Loucy (cell line): ENCODE data around the gene ZBED5.

ENCODE experiments used
- H2AFZ ChIP-seq: fragments of 200-600 bp; sonication (generic); 2 replicates; pipeline ENCODE4 v1.6.0; 2016; ENCODE audit warnings: antibody characterized with exemption, mild to moderate bottlenecking, low read length, moderate library complexity
- H3F3A ChIP-seq: fragments of 200-600 bp; 2 replicates; pipeline ENCODE4 v1.6.0; 2016; ENCODE audit warnings: antibody characterized with exemption, low read depth, mild to moderate bottlenecking
- H3K27me3 ChIP-seq: fragments of 200-600 bp; sonication (generic); 2 replicates; pipeline ENCODE4 v1.6.1; 2014; ENCODE audit warnings: low read length, mild to moderate bottlenecking; ENCODE audit not compliant: insufficient read depth, poor library complexity, severe bottlenecking
- H3K36me3 ChIP-seq: fragments of 200-600 bp; sonication (generic); 2 replicates; pipeline ENCODE4 v1.6.1; 2016; ENCODE audit warnings: low read length; ENCODE audit not compliant: insufficient read depth
- H3K4me1 ChIP-seq: fragments of 200-600 bp; sonication (generic); 2 replicates; pipeline ENCODE4 v1.5.1; 2014; ENCODE audit warnings: low read length, mild to moderate bottlenecking; ENCODE audit not compliant: insufficient read depth, poor library complexity, severe bottlenecking
- H3K4me2 ChIP-seq: fragments of 200-600 bp; sonication (generic); 2 replicates; pipeline ENCODE4 v1.6.0; 2014; ENCODE audit warnings: antibody characterized with exemption, low read length, low read depth, mild to moderate bottlenecking; ENCODE audit not compliant: poor library complexity, severe bottlenecking
- H3K4me3 ChIP-seq: fragments of 200-600 bp; sonication (generic); 2 replicates; pipeline ENCODE4 v1.5.1; 2014; ENCODE audit warnings: low read length, mild to moderate bottlenecking, mixed read lengths; ENCODE audit not compliant: poor library complexity, severe bottlenecking
- H3K79me2 ChIP-seq: fragments of 200-600 bp; sonication (generic); 2 replicates; pipeline ENCODE4 v1.6.1; 2014; ENCODE audit warnings: low read length; ENCODE audit not compliant: insufficient read depth
- H3K9ac ChIP-seq: fragments of 200-600 bp; sonication (generic); 2 replicates; pipeline ENCODE4 v1.6.0; 2014; ENCODE audit warnings: mild to moderate bottlenecking, low read depth, low read length, moderate library complexity; ENCODE audit not compliant: poor library complexity, severe bottlenecking
- H3K9me2 ChIP-seq: fragments of 200-600 bp; sonication (generic); replicated peaks from 2 replicates; pipeline ENCODE4 v1.6.1; 2016; ENCODE audit warnings: low read depth, low read length, mixed read lengths
- H3K9me3 ChIP-seq: fragments of 200-600 bp; sonication (generic); 2 replicates; pipeline ENCODE4 v1.6.1; 2014; ENCODE audit warnings: mild to moderate bottlenecking, antibody characterized with exemption, low read length, low read depth; ENCODE audit not compliant: insufficient read depth
- H4K20me1 ChIP-seq: fragments of 200-600 bp; sonication (generic); 2 replicates; pipeline ENCODE4 v1.6.0; 2014; ENCODE audit warnings: antibody characterized with exemption, low read length, mild to moderate bottlenecking; ENCODE audit not compliant: insufficient read depth, poor library complexity, severe bottlenecking
- EZH2phosphoT487 ChIP-seq: fragments of 200-600 bp; IDR thresholded peaks from 2 replicates; pipeline ENCODE4 v1.6.1; 2018; ENCODE audit warnings: antibody characterized with exemption, mild to moderate bottlenecking, moderate library complexity, borderline replicate concordance
- TF ChIP-seq, protein P1 (sequence below): fragments of 200-600 bp; sonication (generic); conservative IDR thresholded peaks from 2 replicates; pipeline ENCODE4 v1.5.1; 2014; ENCODE audit warnings: mild to moderate bottlenecking, antibody characterized with exemption, low read length

ZBED5 gene

DNA sequence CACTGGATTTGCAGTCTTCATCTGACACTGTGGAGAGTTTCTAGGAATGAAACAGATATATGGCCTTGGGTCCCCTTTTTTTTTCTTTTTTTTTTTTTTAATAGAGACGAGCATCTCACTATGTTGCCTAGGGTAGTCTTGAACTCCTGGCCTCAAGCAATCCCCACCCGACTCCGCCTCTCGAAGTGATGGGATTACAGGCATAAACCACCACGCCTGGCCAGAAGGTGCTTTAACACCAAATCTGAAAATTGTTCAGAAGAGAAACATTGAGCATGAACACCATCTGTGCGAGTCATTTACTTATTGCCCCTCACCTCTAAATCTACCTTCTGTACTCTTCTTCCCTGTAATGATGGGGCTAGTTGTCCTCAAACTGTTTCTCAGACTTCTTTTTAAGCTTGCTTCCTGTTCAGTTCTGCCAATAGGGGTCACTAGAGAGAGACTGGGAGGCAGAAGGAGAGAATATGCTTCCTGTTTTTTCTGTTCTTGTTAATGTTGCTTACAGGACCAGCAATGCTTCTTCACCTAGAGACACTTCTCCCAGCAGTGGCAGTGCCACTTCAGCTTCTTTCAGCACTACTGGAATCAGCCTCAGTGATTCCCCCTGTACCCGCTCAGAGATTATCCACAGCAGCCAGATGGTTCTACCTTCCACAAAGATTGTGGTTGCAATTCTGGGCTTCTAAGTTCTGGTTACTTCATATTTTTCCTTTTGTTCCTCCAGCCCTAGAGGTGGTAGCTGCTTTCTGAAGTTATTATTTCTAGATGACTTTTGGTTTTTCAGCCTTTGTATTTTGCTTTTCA lies 20.8 kb upstream of the ZBED5 start:
- Histone ChIP-seq H3K9me2 (no peaks in the 10 kb centered on the region), H3K9ac (no peak overlapping the region), H4K20me1 (no peaks in the 10 kb centered on the region), H3K4me2 (peak overlapping the region; percentile 2), H3K36me3 (no peaks in the 10 kb centered on the region), H3K4me3 (no peak overlapping the region), H3K79me2 (no peaks in the 10 kb centered on the region), H3K27me3 (no peaks in the 10 kb centered on the region), H3F3A (no peaks in the 10 kb centered on the region), H2AFZ (peak overlapping the region; percentile 92), H3K9me3 (peaks cover under 1% of the 10 kb centered on the region; the same call in 1 of the 2 replicates), H3K4me1 (peaks cover 4% of the 10 kb centered on the region)
- TF ChIP-seq EZH2phosphoT487, result no peak
- TF ChIP-seq, protein P1, sequence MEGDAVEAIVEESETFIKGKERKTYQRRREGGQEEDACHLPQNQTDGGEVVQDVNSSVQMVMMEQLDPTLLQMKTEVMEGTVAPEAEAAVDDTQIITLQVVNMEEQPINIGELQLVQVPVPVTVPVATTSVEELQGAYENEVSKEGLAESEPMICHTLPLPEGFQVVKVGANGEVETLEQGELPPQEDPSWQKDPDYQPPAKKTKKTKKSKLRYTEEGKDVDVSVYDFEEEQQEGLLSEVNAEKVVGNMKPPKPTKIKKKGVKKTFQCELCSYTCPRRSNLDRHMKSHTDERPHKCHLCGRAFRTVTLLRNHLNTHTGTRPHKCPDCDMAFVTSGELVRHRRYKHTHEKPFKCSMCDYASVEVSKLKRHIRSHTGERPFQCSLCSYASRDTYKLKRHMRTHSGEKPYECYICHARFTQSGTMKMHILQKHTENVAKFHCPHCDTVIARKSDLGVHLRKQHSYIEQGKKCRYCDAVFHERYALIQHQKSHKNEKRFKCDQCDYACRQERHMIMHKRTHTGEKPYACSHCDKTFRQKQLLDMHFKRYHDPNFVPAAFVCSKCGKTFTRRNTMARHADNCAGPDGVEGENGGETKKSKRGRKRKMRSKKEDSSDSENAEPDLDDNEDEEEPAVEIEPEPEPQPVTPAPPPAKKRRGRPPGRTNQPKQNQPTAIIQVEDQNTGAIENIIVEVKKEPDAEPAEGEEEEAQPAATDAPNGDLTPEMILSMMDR, result peak; percentile 91

DNA sequence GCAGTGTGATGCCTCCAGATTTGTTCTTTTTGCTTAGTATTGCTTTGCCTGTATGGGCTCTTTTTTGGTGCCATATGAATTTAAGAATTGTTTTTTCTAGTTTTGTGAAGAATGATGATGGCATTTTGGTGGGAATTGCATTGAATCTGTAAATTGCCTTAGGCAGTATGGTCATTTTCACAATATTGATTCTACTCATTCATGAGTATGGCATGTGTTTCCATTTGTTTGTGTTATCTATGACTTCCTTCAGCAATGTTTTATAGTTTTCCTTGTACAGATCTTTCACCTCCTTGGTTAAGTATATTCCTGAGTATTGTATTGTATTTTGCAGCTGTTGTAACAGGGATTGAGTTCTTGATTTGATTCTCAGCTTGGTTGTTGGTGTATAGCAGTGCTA lies 18.3 kb upstream of the ZBED5 start:
- no peaks in the 10 kb centered on the region for H3F3A ChIP-seq
- H3K9ac ChIP-seq, result no peak overlapping the region
- no peaks in the 10 kb centered on the region for H3K79me2 ChIP-seq
- H3K9me2 ChIP-seq, result no peaks in the 10 kb centered on the region
- no peaks in the 10 kb centered on the region for H3K27me3 ChIP-seq
- peaks cover 12% of the 10 kb centered on the region; the same call in 1 of the 2 replicates for H3K9me3 ChIP-seq
- H3K4me2 ChIP-seq, result no peak overlapping the region
- no peak overlapping the region for H2AFZ ChIP-seq
- H3K36me3 ChIP-seq, result no peaks in the 10 kb centered on the region
- no peak overlapping the region for H3K4me3 ChIP-seq
- TF ChIP-seq, protein P1, result no peak
- no peak for TF ChIP-seq EZH2phosphoT487
- H3K4me1 ChIP-seq, result peaks cover 4% of the 10 kb centered on the region
- no peaks in the 10 kb centered on the region for H4K20me1 ChIP-seq

DNA sequence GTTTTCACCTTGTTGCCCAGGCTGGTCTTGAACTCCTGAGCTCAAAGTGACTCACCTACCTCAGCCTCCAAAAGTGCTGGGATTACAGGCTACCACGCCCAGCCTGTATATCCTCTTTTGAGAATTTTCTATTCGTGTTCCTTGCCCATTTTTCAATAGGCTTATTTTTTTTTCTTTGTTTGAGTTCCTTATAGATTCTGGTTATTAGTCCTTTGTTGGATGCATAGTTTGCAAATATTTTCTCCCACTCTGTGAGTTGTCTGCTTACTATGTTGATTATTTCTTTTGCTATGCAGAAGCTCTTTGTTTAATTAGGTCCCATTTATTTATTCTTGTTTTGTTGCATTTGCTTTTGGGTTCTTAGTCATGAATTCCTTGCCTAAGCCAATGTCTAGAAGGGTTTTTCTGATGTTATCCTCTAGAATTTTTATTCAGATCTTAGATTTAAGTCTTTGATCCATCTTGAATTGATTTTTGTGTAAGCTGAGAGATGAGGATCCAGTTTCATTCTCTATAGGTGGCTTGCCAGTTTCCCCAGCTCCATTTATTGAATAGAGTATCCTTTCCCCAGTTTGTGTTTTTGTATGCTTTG lies 17.7 kb upstream of the ZBED5 start:
- no peak overlapping the region for H3K9ac ChIP-seq

More for the DNA sequence above, 17.7 kb upstream of the ZBED5 start:
- Histone ChIP-seq H3K4me3 (no peak overlapping the region), H3K9me2 (no peaks in the 10 kb centered on the region), H3K36me3 (no peaks in the 10 kb centered on the region), H3K27me3 (no peaks in the 10 kb centered on the region), H4K20me1 (no peaks in the 10 kb centered on the region), H3K79me2 (no peaks in the 10 kb centered on the region), H2AFZ (no peak overlapping the region), H3F3A (no peaks in the 10 kb centered on the region), H3K4me1 (peaks cover 4% of the 10 kb centered on the region), H3K4me2 (no peak overlapping the region), H3K9me3 (peaks cover 12% of the 10 kb centered on the region; the same call in 1 of the 2 replicates)
- TF ChIP-seq EZH2phosphoT487, result no peak
- TF ChIP-seq, protein P1, result no peak
